NCI-H2227 (cell line): ENCODE measurements around the gene FNIP2.
"Not testable (repeated sequence)": the region's sequence is repeated elsewhere in the genome, so short reads cannot be mapped to it uniquely, and the experiment has no call there.

ENCODE experiments used
- DNase-seq: peaks from one replicate; lab custom pipeline; 2025; ENCODE audit not compliant: unreplicated experiment; lab: John Stamatoyannopoulos, UW

The FNIP2 gene

GRCh38 chr4:158813113-158813512 is 44.3 kb downstream of the FNIP2 start:
- no peak for DNase-seq

DNA sequence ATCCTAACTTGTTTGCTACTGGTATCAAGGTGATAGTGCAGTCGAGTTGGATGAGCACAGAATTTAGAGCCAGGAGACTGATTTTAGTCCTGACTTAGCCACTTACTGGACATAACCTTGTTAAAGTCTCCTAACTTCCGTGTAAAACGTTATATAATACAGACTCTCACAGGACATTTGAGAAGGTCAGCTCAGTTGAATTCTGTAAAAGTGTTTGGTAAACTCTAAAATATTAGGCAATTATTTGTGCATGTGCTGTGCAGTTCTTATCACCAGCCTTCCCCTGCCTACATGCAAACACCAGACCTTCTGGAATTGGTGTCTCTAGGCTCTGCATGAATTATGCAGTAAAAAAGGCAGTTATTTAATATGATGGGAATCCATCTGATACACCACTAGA is 45.4 kb downstream of the FNIP2 start:
- no peak for DNase-seq

- no peak for DNase-seq
Observed at GRCh38 chr4:158814636-158815330, 46.0 kb downstream of the FNIP2 start.

DNA sequence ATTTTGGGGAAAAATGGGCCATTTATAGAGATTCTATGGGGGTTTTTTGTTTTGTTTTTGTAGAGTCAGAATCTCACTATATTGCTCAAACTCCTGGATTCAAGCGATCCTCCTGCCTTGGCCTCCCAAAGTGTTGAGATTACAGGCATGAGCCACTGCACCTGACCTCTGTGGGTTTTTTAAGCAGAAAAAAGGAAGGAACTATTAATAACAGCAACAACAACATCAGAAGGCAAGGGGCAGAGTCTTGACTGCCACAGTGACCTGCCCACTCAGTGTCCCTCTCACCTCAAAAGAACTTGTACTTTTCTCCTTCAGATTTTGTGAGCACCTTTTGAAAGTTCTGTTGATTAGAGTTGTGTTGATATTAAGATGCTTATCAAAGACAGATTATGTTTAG is 48.1 kb downstream of the FNIP2 start:
- DNase-seq, result no peak

DNA sequence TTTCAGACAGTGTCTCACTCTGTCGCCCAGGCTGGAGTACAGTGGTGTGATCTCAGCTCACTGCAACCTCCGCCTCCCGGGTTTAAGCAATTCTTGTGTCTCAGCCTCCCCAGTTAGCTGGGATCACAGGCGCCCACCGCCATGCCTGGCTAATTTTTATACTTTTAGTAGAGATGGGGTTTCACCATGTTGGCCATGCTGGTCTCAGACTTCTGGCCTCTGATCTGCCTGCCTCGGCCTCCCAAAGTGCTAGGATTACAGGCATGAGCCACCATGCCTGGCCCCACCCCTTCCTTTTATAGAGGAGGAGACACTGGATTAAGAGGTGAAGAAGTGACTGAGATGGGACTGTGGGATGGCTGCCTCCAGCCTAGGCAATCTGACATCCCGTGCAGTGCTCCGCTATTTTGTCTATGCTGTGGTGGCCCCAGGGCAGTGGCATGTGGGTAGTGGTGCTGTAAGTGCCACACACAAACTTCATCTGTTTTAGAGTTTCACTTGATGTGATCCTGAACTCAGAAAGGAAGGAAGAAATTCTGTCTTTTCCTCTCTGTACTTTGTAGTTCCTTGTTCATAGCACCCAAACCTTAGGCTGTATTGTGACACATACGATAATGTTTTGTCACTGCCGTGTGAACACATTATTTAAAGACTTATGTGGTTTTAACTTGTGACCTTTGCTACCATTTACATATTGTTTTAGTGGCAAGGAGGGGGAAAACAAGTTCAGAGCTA is 48.9 kb downstream of the FNIP2 start:
- DNase-seq, result no peak

DNA sequence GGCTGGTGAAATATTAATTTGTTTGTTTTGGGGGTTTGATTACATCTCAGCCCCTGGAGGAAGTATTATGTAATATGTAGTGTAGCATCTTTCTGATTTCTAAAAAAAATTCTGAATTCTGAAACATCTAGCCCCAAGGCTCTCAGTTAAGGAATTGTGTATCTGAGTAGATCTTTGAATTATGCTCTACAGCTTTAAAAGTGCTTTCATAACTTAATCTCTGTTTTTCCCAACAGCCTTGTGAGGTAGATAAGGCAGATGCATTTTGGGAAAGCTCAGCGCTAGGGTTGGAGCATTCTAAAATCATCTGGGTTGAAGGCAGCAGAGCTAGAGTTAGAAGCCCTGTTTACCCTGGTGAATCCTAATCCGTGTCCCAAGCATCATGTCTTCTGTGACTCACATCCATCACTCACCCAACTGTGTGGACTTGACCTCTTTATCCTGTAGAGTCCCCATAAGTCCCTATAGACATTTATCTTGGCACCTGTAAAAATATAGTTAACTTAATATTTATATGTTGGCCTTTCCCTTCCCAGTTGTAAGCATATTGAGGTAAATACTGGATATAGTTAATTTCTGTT is 49.8 kb downstream of the FNIP2 start:
- no peak for DNase-seq

- DNase-seq, result no peak
Observed at GRCh38 chr4:158819942-158820786, 51.3 kb downstream of the FNIP2 start.

DNA sequence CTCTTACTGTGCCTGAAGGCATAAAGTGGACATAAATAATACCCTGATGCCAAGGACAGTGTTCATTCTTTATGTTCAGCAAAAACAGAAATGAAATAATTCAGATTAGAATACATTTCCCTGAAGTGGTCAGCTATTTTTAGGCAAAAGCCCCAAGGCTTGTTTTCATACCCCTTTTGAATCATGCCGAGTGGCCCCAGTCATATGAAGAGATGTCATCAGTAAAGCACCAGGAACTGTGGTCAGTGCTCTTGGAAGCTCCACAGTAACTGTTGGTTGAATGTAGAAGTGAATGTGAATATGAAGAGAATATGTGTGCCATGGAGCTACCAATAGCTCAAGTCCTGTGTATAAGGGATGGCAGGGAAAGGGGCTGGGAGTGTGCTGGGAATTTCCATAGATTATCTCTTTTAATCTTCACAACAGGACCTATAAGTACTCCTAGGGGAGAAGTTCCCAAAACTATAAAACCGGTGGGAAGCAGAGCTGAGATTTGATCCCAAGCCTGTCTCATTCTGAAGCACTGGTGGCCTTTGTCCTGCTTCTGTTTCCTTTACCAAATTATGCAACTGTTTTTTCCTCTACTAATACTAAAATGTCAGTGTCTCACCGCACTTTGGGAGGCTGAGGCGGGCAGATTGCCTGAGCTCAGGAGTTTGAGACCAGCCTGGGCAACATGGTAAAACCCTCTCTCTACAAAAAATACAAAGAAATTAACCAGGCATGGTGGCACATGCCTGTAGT is 52.6 kb downstream of the FNIP2 start:
- no peak for DNase-seq

GRCh38 chr4:158822348-158822747 is 53.5 kb downstream of the FNIP2 start:
- no peak for DNase-seq

DNA sequence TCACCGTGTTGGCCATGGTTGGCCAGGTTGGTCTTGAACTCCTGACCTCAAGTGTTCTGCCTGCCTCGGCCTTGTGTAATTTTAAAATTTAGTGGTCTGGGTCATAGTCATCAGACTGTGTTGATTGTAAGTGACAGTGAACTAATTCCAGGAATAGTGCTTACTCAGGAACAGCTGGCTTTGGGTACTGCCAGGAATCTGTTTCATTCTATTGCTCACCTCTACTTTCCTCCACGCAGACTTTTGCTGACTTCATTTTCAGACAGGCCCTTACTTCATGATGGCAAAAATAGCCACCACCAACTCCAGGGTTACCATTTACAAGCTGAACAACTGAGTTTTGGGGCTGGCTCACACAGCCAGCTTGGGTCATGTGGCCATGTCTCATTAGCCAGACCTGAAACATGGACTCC is 54.6 kb downstream of the FNIP2 start:
- no peak for DNase-seq

- DNase-seq, result no peak
Observed at GRCh38 chr4:158824425-158825274, 55.8 kb downstream of the FNIP2 start.

GRCh38 chr4:158825433-158826036 is 56.7 kb downstream of the FNIP2 start:
- no peak for DNase-seq

GRCh38 chr4:158826057-158826456 is 57.2 kb downstream of the FNIP2 start:
- DNase-seq, result no peak

DNA sequence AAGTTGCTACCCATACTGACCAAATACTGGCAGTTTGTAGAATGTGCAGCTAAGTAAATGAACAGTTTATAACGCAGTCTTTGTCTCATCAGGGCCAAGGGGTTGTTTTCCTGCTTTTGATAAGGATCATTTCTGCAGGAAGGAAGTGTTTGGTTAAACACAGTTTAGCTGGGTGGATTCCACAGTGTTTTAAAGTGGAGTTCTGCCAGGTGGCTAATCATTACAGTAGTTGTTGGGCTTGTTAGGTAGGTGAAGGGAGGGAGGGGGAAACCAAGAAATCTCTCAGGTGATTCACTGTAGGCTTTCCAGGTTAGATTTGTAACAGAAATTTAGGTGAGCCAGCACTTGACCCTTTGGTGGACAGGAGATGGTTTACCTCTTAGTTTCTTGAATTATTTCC is 58.1 kb downstream of the FNIP2 start:
- no peak for DNase-seq

GRCh38 chr4:158827543-158827981 is 58.7 kb downstream of the FNIP2 start:
- DNase-seq, result no peak

DNA sequence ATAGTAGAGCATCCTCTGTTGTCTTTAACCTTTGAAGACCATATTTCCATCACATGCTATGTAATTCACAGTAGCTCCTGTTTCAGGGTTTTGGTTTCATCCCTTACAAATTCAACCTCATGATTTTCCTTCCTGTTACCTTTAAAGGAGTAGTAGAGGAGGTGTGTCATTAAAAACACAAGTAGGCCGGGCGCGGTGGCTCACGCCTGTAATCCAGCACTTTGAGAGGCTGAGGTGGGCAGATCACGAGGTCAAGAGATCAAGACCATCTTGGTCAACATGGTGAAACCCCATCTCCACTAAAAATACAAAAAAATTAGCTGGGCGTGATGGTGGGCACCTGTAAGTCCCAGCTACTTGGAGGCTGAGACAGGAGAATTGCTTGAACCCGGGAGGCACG is 59.3 kb downstream of the FNIP2 start:
- not testable (repeated sequence) for DNase-seq

DNA sequence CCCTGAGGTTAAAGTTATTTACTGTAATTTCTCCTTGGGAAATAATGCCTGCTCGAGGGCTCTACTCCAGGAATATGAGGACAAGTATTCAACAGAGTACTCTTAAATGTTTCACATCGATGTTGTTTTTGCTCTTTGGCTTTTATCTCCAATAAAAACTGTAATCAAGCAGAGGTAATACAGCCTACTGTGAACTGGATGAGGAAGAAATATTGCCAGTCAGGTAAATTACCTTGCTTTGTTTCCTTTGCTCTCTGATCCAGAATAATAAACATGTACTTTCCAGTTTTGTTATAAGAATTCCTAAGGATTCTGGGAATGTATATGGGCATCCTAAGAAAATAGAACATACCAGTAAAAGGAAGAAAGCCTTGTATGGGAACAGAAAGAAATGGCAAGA is 60.4 kb downstream of the FNIP2 start:
- peak; percentile 2 for DNase-seq

DNA sequence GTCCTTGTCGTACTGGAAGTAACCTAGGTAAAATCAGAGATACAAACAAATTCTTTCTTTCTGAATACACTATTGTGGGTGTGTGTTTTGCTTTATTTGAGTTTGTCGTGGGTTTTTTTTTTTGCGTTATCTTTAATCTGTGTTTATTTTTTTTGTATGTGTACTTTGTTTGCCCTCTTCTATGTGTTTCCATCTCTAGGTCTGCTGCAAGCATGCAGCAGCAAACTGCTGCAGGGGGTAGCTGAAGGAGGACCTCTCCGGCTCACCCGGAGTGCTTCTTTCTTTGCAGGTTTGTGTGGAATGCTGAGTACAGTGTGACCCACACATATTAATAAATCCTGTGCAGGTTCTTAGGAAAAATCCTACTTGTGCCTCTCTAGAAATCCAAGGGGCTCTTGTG is 64.8 kb downstream of the FNIP2 start:
- no peak for DNase-seq

DNA sequence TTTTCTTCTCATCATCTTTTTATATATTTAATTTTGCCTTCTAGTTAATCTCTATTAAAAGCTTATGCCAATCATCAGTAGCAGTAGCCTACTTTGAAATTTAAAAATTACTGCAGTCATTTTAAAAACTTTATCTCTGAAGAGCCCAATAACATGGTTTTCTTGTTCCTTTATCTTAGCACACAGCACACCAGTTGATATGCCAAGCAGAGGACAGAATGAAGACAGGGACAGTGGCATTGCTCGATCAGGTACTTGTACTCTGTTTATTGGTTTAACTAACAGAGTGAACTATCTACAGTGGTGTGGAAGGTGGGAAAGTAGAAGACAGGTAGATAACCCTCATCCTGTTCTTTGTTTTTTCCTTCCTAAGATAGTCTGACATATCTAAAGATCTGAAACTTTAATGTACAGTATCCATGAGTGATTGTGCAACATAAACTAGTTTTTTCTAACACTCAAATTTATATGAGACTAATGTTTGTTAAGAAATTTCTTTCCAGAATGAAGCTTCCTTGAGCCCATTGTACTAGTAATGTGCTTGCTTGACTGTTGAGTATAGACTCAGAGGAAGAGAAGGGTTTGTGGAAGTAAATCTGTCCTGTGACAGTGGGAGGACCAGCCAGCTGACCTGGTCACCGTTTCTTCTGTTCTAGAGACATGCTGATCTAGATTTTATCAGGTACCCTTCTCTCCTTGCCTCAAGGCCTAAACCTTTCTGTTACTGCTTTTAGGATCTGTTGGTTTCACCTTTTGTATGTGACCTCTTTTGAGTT is 66.6 kb downstream of the FNIP2 start:
- DNase-seq, result no peak
